Osteoblast (primary cell): Measurements from ENCODE around the gene VILL. TPM values are rescaled to one million over a fixed set of nuclear protein-coding genes. Genes with fewer than 3 reads are reported as not detected.

Source experiments
- DNase-seq: peaks from one replicate; pipeline ENCODE4 v3.0.0; 2011; ENCODE audit warnings: low spot score, mixed read lengths; ENCODE audit not compliant: insufficient read length; ENCODE audit errors: missing footprints
- H2AFZ ChIP-seq: 2 replicates; pipeline ENCODE4 v1.6.0; 2011; ENCODE audit warnings: mild to moderate bottlenecking, low read length
- H3K27ac ChIP-seq: 2 replicates; pipeline ENCODE4 v1.5.1; 2011; ENCODE audit warnings: mild to moderate bottlenecking, low read depth, low read length, moderate library complexity
- H3K27me3 ChIP-seq: 2 replicates; pipeline ENCODE4 v1.6.0; 2012; ENCODE audit warnings: mild to moderate bottlenecking, control low read depth, inconsistent platforms, low read length, moderate library complexity; ENCODE audit not compliant: insufficient read depth
- H3K36me3 ChIP-seq: 2 replicates; pipeline ENCODE4 v1.5.1; 2011; ENCODE audit warnings: mild to moderate bottlenecking, low read length, control low read depth, moderate library complexity; ENCODE audit not compliant: insufficient read depth
- H3K4me1 ChIP-seq: 2 replicates; pipeline ENCODE4 v1.5.1; 2011; ENCODE audit warnings: mild to moderate bottlenecking, low read length, control low read depth, moderate library complexity; ENCODE audit not compliant: insufficient read depth
- H3K4me2 ChIP-seq: 2 replicates; pipeline ENCODE4 v1.6.0; 2011; ENCODE audit warnings: mild to moderate bottlenecking, low read length; ENCODE audit not compliant: insufficient read depth
- H3K4me3 ChIP-seq: fragments of 200-600 bp; sonication (generic); 3 replicates; pipeline ENCODE4 v1.5.1; 2012; ENCODE audit warnings: mild to moderate bottlenecking, low read length, inconsistent platforms; ENCODE audit not compliant: insufficient read depth
- H3K79me2 ChIP-seq: 2 replicates; pipeline ENCODE4 v1.6.0; 2012; ENCODE audit warnings: mild to moderate bottlenecking, low read length, control low read depth, inconsistent platforms; ENCODE audit not compliant: insufficient read depth
- H3K9me3 ChIP-seq: 2 replicates; pipeline ENCODE4 v1.5.1; 2011; ENCODE audit warnings: low read depth, low read length, control low read depth
- H4K20me1 ChIP-seq: 2 replicates; pipeline ENCODE4 v1.6.0; 2012; ENCODE audit warnings: mild to moderate bottlenecking, low read length, control low read depth; ENCODE audit not compliant: insufficient read depth
- CTCF ChIP-seq: IDR thresholded peaks from 2 replicates; pipeline ENCODE4 v1.5.1; 2011; ENCODE audit warnings: mild to moderate bottlenecking, low read depth, low read length, moderate library complexity; ENCODE audit errors: extremely low read depth
- total RNA-seq: library from RNA; depleted of rRNA; stranded (reverse); fragments of >200 nt; gene quantifications from 2 replicates; pipeline ENCODE4 v1.2.3, GENCODE V29; 2012

Gene VILL
- total RNA-seq, 1 donor, result 7.6 TPM

- H3K79me2 ChIP-seq, result peaks cover 17% of the 10 kb centered on the region
- peak; percentile 57 for DNase-seq
- H3K4me1 ChIP-seq, result peaks cover 13% of the 10 kb centered on the region
- no peaks in the 10 kb centered on the region for H3K9me3 ChIP-seq
- H3K27me3 ChIP-seq, result no peaks in the 10 kb centered on the region
- no peaks in the 10 kb centered on the region for H3K36me3 ChIP-seq
- no peak for TF ChIP-seq CTCF
- no peak overlapping the region for H3K4me2 ChIP-seq
- no peak overlapping the region for H3K27ac ChIP-seq
- H3K4me3 ChIP-seq, result no peak overlapping the region
- H4K20me1 ChIP-seq, result peaks cover 8% of the 10 kb centered on the region
- no peak overlapping the region for H2AFZ ChIP-seq
Measured at GRCh38 chr3:38022301-38022700, 31.7 kb downstream of the VILL start.

DNA sequence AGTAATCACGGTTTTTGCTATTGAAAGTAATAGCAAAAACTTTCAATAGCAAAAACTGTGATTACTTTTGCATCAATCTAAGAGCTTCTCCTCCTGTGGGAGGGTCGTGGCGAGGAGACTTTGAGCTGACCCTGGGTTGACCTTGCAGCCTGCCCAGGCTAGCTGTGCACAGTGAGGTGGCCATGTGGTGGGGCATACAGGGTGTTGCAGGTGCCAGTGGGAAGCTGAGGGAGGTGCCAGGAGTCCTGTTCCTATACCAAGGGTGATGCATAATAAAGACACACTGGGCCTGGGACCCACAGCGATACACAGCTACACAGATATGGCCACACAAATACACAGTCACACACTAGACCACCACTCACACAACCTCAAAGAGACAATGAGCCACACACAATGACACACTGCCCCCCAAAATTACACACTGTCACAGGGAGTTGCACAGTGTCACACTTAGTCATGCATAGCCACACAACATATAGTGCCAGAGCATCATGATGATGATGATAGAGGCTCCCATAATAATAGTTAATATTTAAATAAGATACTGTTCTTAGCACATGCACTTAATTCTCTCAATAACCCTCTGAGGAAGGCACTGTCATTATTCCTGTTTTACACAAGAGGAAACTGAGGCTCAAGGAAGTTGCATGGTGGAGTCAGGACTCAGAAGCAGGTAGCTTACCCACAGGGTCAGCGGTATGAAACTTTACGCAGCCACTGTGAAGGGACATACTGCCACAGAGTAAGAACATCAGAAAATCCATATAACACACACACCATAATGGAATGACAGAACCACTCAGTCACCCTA, 32.5 kb downstream of the VILL start:
- no peaks in the 10 kb centered on the region for H3K36me3 ChIP-seq
- peaks cover 23% of the 10 kb centered on the region for H3K79me2 ChIP-seq
- no peaks in the 10 kb centered on the region for H3K27me3 ChIP-seq
- peak; percentile 60 for DNase-seq
- peak overlapping the region; percentile 97 for H3K4me2 ChIP-seq
- peaks cover 13% of the 10 kb centered on the region for H3K4me1 ChIP-seq
- H3K27ac ChIP-seq, result no peak overlapping the region
- TF ChIP-seq CTCF, result no peak
- H4K20me1 ChIP-seq, result peaks cover 12% of the 10 kb centered on the region
- H2AFZ ChIP-seq, result no peak overlapping the region
- no peak overlapping the region for H3K4me3 ChIP-seq
- H3K9me3 ChIP-seq, result no peaks in the 10 kb centered on the region

DNA sequence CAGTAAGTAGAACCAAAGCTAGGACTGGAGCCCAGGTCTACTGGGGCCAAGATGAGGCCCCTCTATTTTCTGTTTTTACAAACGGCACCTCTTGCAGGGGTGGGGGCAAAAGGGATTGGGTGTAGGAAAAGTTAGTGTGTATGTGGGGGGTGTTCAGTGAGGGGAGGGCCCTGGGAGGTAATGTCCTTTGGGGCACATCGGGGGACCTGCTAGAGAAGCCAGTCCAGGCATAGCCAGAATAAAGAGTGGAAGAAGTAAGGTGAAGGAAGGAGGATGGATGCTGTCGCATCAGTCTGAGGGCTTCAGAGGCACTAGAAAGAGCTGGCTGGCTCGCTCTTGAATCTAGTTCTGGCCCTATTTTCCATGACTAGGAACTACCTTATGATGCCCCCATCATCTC, 36.3 kb downstream of the VILL start:
- Histone ChIP-seq H4K20me1 (peaks cover 4% of the 10 kb centered on the region), H3K27ac (no peak overlapping the region), H3K4me2 (no peak overlapping the region), H2AFZ (no peak overlapping the region), H3K79me2 (peaks cover 24% of the 10 kb centered on the region), H3K27me3 (no peaks in the 10 kb centered on the region), H3K9me3 (no peaks in the 10 kb centered on the region), H3K36me3 (no peaks in the 10 kb centered on the region), H3K4me1 (peaks cover 34% of the 10 kb centered on the region), H3K4me3 (no peak overlapping the region)
- DNase-seq, result peak; percentile 57
- no peak for TF ChIP-seq CTCF
